Natural killer cell treated with Interleukin-12 subunit alpha and Interleukin-12 subunit beta and Interleukin-15 and Interleukin-18, amount 100 ng/mL, for 72 hours (primary cell): ENCODE measurements around the gene STX8. TPM values are rescaled to one million over a fixed set of nuclear protein-coding genes. Genes with fewer than 3 reads are reported as not detected.
"Not testable (repeated sequence)": the region's sequence is repeated elsewhere in the genome, so short reads cannot be mapped to it uniquely, and the experiment has no call there.

Experiments
- ATAC-seq, 2 donors: fragments of 150-1000 bp; cut with Tn5 transposase in 1 of 2; sonication (Bioruptor Pico), chemical (Tn5 transposase) in 1 of 2; 2 replicates each; pipeline ENCODE4 v1.10.0; 2021
- DNase-seq: peaks from one replicate; pipeline ENCODE4 v3.0.0; 2022; ENCODE audit warnings: low spot score
- H3K27ac Mint-ChIP-seq, 2 donors: 1 replicate in 1 of 2; 2 replicates in 1 of 2; pipeline ENCODE4 v1.8.0; 2022; ENCODE audit warnings: mixed read lengths in 2 of 2, mild to moderate bottlenecking in 1 of 2, moderate library complexity in 1 of 2
- H3K27me3 Mint-ChIP-seq, 2 donors: 1 replicate in 1 of 2; 2 replicates in 1 of 2; pipeline ENCODE4 v1.8.0; 2022; ENCODE audit warnings: mixed read lengths in 2 of 2
- H3K36me3 Mint-ChIP-seq: one replicate; pipeline ENCODE4 v1.8.0; 2022; ENCODE audit warnings: mixed read lengths
- H3K4me1 Mint-ChIP-seq, 2 donors: 1 replicate in 1 of 2; 2 replicates in 1 of 2; pipeline ENCODE4 v1.8.0; 2022; ENCODE audit warnings: low read depth in 2 of 2, mixed read lengths in 2 of 2, mild to moderate bottlenecking in 1 of 2
- H3K4me3 Mint-ChIP-seq: one replicate; pipeline ENCODE4 v1.8.0; 2022; ENCODE audit warnings: mixed read lengths
- H3K9me3 Mint-ChIP-seq: 2 replicates; pipeline ENCODE4 v1.8.0; 2022; ENCODE audit warnings: mixed read lengths
- total RNA-seq, 2 donors: library from RNA; stranded (reverse); gene quantifications; one replicate each; pipeline ENCODE4 v1.2.3, GENCODE V29; 2022

STX8 gene, protein sequence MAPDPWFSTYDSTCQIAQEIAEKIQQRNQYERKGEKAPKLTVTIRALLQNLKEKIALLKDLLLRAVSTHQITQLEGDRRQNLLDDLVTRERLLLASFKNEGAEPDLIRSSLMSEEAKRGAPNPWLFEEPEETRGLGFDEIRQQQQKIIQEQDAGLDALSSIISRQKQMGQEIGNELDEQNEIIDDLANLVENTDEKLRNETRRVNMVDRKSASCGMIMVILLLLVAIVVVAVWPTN
- 10 to 100 TPM; 65.2 to 87.7 TPM for total RNA-seq

DNA sequence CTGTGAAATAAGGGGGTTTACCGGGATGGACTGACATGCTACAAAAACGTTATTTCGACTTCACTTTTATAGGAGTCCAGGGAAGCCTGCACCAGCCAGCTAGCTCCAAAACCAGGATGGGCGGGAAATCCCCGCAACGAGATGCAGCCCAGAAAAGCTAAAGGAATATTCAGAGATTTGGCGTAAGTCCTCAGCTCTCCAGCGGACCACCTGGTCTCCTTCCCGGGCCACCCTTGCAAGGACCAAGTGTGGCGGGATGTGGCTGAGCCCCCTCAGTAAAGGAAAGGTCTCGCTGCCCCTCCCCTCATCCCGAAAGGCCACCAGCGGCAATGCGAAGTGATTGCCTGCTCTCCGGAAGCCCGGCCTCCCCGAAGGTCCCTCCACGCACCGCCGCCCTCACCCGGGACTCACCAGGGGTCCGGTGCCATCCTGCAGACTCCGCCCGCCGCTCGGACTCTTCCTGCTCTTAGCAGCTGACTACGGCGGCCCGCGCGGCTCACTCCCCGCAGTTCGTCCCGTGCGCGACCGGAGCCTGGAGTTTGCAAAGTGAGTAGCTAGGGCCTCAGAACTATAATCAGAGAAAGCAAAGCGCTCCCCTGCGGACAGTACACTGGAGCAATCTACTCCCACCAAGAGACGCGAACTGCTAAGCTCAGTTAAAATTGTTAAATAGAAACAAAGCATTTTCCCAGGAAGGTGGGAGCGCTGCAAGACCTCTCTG lies at the start of gene STX8:
STX8 (minus strand) TSS at position 440 of the 721 bp plus-strand sequence; CDS start at position 428, 12 bp downstream.
- H3K9me3 Mint-ChIP-seq: no peaks in the 10 kb centered on the region
- peak within 1 kb of the TSS; percentile 99 for H3K4me3 Mint-ChIP-seq
- DNase-seq (peak; percentile 92), ATAC-seq (peak; percentile 95 to 97)
- H3K4me1 Mint-ChIP-seq: peaks cover 22 to 29% of the 10 kb centered on the region in 2 donors
- no peaks in the 10 kb centered on the region for H3K27me3 Mint-ChIP-seq
- H3K36me3 Mint-ChIP-seq: no peaks in the 10 kb centered on the region
- peak within 1 kb of the TSS; percentile 89 to 91 for H3K27ac Mint-ChIP-seq

DNA sequence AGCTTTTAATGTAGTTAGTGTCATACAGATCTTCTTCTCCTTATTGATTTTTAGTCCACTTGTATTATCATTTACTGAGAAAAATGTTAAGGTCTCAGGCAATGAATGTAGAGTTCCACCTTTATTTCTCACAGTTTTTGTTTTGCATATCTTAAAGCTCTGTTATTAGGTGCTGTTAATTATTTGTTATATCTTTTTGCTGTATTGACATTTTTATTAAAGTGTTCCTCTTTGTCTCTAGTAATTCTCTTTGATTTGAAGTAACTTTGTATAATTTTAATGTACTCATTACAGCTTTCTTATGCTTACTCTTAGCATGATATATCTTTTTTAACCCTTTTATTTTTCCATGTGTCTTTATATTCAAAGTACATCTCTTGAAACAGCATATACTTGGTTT lies 47.3 kb upstream of the STX8 start:
- Mint-ChIP-seq H3K27ac (no peak overlapping the region), H3K4me3 (no peak overlapping the region), H3K9me3 (no peaks in the 10 kb centered on the region), H3K27me3 (peaks cover 7 to 14% of the 10 kb centered on the region in 2 donors), H3K36me3 (peaks cover 22% of the 10 kb centered on the region), H3K4me1 (peaks cover 0 to 6% of the 10 kb centered on the region in 2 donors)
- ATAC-seq (no peak), DNase-seq (no peak)

DNA sequence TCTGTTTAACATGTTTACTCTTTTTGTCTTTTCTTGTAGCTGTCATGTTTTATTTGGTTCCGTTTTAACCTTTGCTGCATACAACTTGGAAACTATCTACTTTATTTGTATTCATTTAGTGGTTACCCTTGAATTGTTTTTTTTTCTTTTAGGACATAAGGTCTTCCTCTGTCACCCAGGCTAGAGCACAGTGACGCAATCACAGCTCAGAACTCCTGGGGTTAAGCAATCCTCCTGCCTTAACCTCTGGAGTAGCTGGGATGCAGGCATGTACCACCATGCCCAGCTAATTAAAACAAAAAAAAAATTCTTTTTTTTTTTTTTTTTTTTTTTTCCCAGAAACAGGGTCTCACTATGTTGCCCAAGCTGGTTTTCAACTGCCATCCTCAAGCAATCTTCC lies 39.9 kb upstream of the STX8 start:
- no peaks in the 10 kb centered on the region for H3K4me1 Mint-ChIP-seq
- ATAC-seq: no peak
- no peaks in the 10 kb centered on the region for H3K36me3 Mint-ChIP-seq
- H3K27me3 Mint-ChIP-seq: peaks cover 0 to 9% of the 10 kb centered on the region in 2 donors
- H3K27ac Mint-ChIP-seq: no peak overlapping the region
- H3K4me3 Mint-ChIP-seq: no peak overlapping the region
- H3K9me3 Mint-ChIP-seq: no peaks in the 10 kb centered on the region
- DNase-seq: no peak

DNA sequence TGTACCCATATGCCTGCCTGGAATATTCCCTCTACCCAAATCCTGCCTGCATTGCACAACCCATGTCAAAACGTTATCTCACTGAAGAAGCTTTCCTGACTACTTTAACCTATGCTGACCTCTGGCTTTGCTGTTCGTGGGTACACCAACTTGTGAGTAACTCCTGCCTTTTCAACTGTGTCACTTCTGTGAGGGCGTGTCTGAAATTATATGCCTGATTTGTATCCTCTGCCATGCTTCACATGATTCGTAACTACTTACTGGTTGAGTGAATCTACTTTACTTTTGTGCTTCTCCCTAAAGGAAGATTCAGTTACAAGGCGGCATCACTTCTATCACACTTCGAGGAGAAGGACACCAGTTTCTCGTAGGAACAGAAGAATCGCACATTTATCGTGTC lies 36.4 kb upstream of the STX8 start:
- H3K27ac Mint-ChIP-seq: no peak overlapping the region
- DNase-seq (no peak), ATAC-seq (no peak)
- peaks cover 13 to 14% of the 10 kb centered on the region in 2 donors for H3K27me3 Mint-ChIP-seq
- H3K36me3 Mint-ChIP-seq: no peaks in the 10 kb centered on the region
- H3K4me1 Mint-ChIP-seq: no peaks in the 10 kb centered on the region
- H3K4me3 Mint-ChIP-seq: no peak overlapping the region
- no peaks in the 10 kb centered on the region for H3K9me3 Mint-ChIP-seq

DNA sequence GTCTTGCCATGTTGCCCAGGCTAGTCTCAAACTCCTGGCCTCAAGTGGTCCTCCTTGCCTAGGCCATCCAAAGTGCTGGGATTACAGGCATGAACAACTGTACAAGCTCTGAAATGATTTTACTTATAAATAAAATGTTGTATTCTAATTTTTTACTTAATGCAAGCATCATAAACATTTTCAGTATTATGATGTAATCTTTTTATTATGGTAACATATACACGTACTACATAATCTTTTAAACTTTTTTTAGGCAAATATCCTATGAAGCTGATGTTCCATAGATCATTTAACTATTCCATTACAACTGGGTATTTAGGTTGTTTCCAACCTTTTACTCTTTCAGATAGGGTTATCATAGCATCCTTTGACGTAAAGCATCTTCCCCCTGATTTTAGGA lies 35.9 kb upstream of the STX8 start:
- Mint-ChIP-seq H3K4me1 (no peaks in the 10 kb centered on the region), H3K4me3 (no peak overlapping the region), H3K27ac (no peak overlapping the region)

DNA sequence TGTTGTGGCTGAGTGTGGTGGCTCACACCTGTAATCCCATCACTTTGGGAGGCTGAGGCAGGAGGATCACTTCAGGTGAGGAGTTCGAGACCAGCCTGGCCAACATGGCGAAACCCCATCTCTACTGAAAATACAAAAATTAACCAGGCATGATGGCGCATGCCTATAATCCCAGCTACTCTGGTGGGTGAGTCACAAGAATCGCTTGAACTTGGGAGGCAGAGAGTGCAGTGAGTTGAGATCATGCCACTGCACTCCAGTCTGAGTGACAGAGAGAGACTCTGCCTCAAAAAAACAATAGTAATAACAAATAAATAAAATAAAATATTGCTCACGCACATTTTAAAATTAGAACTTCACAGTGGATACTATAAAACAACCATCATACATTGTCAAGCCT lies 31.4 kb upstream of the STX8 start:
- not testable (repeated sequence) for H3K9me3 Mint-ChIP-seq, H3K27ac Mint-ChIP-seq, H3K4me3 Mint-ChIP-seq, H3K4me1 Mint-ChIP-seq, H3K36me3 Mint-ChIP-seq, DNase-seq, ATAC-seq
- H3K27me3 Mint-ChIP-seq: peaks cover 10 to 23% of the 10 kb centered on the region in 2 donors

More for the DNA sequence above, 35.9 kb upstream of the STX8 start:
- ATAC-seq (no peak), DNase-seq (no peak)
- Mint-ChIP-seq H3K36me3 (no peaks in the 10 kb centered on the region), H3K27me3 (peaks cover 13 to 14% of the 10 kb centered on the region in 2 donors), H3K9me3 (no peaks in the 10 kb centered on the region)

DNA sequence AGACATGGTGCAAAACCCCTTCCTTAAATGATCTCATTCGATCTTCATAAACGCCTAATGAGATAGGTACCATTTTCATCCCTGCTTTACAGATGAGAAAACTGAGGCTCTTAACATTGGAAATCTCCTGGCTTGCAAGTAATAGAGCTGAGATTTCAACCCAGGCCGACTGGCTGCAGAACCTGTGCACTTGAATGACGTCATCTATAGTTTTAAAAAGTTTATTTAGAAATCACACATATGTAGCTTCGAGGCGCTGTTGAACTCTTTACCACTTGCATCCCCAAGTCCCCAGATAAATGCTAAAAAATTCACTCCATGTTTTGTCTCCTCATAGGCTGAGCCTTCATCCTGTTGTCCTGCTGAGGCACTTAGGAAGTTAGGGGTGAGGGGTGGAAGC lies 30.8 kb upstream of the STX8 start:
- Mint-ChIP-seq H3K4me3 (no peak overlapping the region), H3K27me3 (peaks cover 8 to 23% of the 10 kb centered on the region in 2 donors), H3K4me1 (no peaks in the 10 kb centered on the region), H3K27ac (no peak overlapping the region), H3K9me3 (no peaks in the 10 kb centered on the region), H3K36me3 (no peaks in the 10 kb centered on the region)
- ATAC-seq: no peak
- DNase-seq: no peak

DNA sequence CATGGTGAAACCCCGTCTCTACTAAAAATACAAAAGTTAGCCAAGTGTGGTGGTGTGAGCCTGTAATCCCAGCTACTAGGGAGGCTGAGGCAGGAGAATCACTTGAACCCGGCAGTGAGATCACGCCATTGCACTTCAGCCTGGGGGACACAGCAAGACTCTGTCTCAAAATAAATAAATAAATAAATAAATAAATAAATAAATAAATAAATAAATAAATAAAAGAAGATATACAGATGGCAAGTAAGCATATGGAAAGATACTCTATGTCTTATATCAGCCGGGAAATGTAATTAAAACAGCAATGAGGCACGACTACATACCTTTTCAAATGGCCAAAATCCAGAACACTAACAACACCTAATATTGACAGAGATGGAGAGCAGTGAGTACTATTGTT lies 29.0 kb upstream of the STX8 start:
- H3K9me3 Mint-ChIP-seq, H3K4me3 Mint-ChIP-seq, ATAC-seq, DNase-seq, H3K4me1 Mint-ChIP-seq, H3K27ac Mint-ChIP-seq, H3K36me3 Mint-ChIP-seq: not testable (repeated sequence)
- H3K27me3 Mint-ChIP-seq: peaks cover 8 to 18% of the 10 kb centered on the region in 2 donors

DNA sequence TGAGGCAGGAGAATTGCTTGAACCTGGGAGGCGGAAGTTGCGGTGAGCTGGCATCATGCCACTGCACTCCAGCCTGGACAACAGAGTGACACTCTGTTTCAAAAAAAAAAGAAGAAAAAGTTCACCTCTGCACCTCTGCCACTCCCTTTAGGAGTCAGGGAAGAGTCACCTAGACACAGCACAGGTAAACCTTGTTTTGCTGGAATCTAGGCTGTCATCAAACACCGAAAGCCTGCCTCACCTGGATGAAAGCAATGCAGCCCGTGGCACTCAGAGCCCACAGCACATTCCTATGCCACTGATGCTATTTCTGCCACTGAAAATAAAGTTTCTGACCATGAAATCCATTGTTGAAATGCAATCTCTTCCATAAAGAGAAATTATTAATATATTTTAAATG lies 23.0 kb upstream of the STX8 start:
- Mint-ChIP-seq H3K9me3 (no peaks in the 10 kb centered on the region), H3K4me1 (no peaks in the 10 kb centered on the region), H3K36me3 (no peaks in the 10 kb centered on the region), H3K27ac (no peak overlapping the region), H3K27me3 (peaks cover 11 to 18% of the 10 kb centered on the region in 2 donors), H3K4me3 (no peak overlapping the region)
- DNase-seq: no peak
- no peak for ATAC-seq

DNA sequence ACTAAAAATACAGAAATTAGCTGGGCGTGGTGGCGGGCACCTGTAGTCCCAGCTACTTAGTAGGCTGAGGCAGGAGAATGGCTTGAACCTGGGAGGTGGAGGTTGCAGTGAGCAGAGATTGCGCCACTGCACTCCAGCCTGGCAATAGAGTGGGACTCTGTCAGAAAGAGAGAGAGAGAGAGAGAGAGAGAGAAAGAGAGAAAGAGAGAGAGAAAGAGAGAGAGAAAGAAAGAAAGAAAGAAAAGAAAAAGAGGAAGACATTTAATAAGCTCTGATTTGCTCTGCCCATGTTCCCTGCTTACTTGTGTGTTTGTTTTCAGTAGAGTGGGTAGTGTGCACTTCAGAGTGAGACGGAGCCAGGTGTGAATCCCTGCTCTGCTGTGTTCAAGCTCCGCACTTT lies 22.0 kb upstream of the STX8 start:
- DNase-seq, H3K36me3 Mint-ChIP-seq, H3K9me3 Mint-ChIP-seq, H3K4me3 Mint-ChIP-seq, H3K27ac Mint-ChIP-seq, H3K4me1 Mint-ChIP-seq, ATAC-seq: not testable (repeated sequence)
- peaks cover 11 to 23% of the 10 kb centered on the region in 2 donors for H3K27me3 Mint-ChIP-seq

DNA sequence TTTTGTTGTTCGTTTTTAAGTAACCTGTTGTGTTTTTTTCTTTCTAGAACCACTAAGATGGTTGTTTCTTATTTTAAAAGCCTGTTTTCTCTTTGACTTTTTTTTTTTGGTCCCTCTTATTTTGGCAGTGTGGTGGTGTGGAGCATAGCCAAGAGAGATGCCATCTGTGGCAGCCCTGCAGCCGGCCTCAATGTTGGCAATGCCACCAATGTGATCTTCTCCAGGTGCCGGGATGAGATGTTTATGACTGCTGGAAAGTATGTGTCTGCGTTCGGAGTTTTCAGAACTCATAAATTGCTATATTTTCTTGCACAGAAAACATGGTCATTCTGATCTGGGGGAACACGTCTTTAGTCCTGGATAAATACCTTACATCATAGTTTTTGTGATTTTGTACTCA lies 18.4 kb upstream of the STX8 start:
- no peak overlapping the region for H3K27ac Mint-ChIP-seq

DNA sequence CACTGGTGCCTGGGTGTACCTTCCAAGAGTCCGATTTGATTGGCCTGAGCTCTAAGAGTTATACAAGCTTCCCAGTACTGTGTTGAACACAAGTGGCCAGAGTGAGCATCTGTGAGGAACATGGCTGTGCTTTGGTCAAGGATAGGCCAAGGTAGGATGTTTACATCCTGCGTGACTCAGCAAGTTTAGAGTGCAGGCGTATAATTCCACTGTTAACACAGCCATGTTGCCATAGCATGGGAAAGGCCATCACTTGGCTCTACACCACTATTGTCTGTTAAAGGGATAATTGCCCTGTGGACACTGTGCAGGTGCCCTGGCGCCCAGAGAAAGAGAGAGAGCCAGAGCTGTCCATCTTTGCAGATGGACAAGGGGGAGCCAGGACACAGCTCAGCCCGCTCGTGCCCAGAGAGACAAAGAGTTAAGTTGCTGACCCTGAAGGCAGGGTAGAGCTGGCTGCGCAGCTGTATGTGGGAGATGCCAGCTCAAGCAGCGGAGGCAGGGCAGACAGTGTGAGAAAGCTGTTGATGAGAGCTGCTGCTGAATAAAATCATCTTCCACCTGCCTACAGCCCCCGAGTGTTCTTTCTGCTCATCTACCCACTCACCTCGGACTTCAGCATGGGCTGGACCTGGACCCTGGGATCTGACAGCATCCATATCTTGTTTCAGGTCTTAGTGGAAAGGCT lies 12.5 kb upstream of the STX8 start:
- Mint-ChIP-seq H3K27ac (no peak overlapping the region), H3K9me3 (peaks cover 3% of the 10 kb centered on the region), H3K36me3 (no peaks in the 10 kb centered on the region), H3K4me1 (no peaks in the 10 kb centered on the region), H3K4me3 (no peak overlapping the region), H3K27me3 (peaks cover 5 to 14% of the 10 kb centered on the region in 2 donors)
- no peak for ATAC-seq
- no peak for DNase-seq

More for the DNA sequence above, 18.4 kb upstream of the STX8 start:
- peaks cover 11 to 33% of the 10 kb centered on the region in 2 donors for H3K27me3 Mint-ChIP-seq
- ATAC-seq: no peak
- DNase-seq: no peak
- no peaks in the 10 kb centered on the region for H3K36me3 Mint-ChIP-seq
- no peaks in the 10 kb centered on the region for H3K4me1 Mint-ChIP-seq
- H3K4me3 Mint-ChIP-seq: no peak overlapping the region
- no peaks in the 10 kb centered on the region for H3K9me3 Mint-ChIP-seq

DNA sequence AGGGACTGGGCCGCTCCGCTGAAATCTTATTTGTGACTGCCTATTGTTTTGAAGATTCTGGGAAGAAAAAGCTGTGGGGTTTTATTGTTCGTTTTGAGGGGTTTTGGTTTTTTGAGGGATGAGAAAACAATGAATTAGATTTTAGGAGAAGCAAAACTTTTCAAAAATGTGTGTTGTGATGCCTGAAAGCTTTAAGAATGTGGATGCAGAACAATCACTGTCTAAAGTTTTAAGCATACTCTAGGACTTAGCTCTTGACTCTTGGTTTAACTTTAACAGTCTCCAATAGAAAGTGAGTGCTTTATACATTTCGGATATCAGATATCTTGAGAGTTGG lies 1.7 kb upstream of the STX8 start:
- no peak for DNase-seq
- H3K4me3 Mint-ChIP-seq: peak overlapping the region; percentile 99
- no peak for ATAC-seq
- H3K9me3 Mint-ChIP-seq: no peaks in the 10 kb centered on the region
- H3K4me1 Mint-ChIP-seq: peaks cover 19 to 26% of the 10 kb centered on the region in 2 donors
- H3K27ac Mint-ChIP-seq: no peak overlapping the region
- no peaks in the 10 kb centered on the region for H3K27me3 Mint-ChIP-seq
- H3K36me3 Mint-ChIP-seq: no peaks in the 10 kb centered on the region
